Subcutaneous adipose tissue (tissue), 4 donors: Measurements from ENCODE around the gene HES1. TPM values are rescaled to one million over a fixed set of nuclear protein-coding genes. Genes with fewer than 3 reads are reported as not detected.

ENCODE experiments used
- small RNA-seq: library from RNA; depleted of rRNA; stranded (forward); fragments of <200 nt; gene quantifications from one replicate; pipeline ENCODE3, GENCODE V24; 2016
- total RNA-seq, 4 donors: library from RNA; depleted of rRNA; stranded (reverse); fragments of >200 nt; gene quantifications; one replicate each; pipeline ENCODE4 v1.1.0, GENCODE V29; 2016
- TF ChIP-seq, protein P1 (sequence below): fragments of 450-650 bp; IDR thresholded peaks from one replicate; pipeline ENCODE4 v1.5.1; 2016; ENCODE audit warnings: low read depth, mild to moderate bottlenecking, control low read depth, antibody characterized with exemption, moderate library complexity

The HES1 gene
- total RNA-seq, 4 donors from 2014 or later: 12.1 to 29.3 (median 23.4) TPM

DNA sequence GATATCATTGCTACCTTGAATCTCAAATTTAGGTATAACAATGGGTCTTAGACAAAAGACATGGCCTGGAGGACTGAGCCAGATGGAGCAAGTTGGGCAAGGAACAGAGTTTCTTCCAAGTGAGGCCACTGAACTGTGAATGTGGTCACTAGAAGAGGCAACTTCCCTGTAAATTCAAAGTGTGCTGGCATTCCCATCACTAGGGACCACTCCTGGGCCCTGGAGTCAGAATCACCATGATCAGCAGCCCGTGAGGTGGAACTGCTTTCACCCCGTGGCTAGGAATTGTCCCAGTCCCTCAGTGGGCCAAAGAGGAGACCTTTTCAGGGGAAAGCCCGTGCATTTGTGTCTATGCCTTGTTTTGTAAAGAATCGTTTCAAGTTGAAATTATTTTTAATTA is 47.3 kb downstream of the HES1 start:
- TF ChIP-seq, protein P1, sequence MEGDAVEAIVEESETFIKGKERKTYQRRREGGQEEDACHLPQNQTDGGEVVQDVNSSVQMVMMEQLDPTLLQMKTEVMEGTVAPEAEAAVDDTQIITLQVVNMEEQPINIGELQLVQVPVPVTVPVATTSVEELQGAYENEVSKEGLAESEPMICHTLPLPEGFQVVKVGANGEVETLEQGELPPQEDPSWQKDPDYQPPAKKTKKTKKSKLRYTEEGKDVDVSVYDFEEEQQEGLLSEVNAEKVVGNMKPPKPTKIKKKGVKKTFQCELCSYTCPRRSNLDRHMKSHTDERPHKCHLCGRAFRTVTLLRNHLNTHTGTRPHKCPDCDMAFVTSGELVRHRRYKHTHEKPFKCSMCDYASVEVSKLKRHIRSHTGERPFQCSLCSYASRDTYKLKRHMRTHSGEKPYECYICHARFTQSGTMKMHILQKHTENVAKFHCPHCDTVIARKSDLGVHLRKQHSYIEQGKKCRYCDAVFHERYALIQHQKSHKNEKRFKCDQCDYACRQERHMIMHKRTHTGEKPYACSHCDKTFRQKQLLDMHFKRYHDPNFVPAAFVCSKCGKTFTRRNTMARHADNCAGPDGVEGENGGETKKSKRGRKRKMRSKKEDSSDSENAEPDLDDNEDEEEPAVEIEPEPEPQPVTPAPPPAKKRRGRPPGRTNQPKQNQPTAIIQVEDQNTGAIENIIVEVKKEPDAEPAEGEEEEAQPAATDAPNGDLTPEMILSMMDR: no peak

DNA sequence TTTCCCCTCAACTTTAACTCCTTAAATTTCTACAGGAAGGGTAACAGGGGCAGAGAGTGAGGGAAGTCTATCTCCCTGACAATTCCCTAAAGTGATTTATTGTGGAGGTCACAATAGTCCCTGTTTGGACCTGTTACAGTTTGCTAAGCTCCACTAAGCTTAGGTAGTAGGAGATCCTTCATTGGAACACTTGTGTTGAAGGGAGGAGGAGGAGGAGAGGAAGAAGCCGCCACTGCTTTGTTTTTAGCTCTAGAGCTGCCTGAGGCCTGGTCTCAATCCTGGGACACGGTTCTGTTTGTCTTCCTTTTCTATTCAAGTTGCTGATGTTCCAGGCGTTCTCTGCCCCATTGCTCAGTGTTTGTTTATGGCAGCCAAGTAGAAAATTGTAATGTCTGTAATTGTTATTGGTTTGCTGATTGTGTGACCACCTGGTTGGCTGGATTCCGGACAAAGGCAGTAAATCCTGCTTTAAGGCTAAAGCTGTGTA is 48.4 kb downstream of the HES1 start:
- TF ChIP-seq, protein P1: no peak

DNA sequence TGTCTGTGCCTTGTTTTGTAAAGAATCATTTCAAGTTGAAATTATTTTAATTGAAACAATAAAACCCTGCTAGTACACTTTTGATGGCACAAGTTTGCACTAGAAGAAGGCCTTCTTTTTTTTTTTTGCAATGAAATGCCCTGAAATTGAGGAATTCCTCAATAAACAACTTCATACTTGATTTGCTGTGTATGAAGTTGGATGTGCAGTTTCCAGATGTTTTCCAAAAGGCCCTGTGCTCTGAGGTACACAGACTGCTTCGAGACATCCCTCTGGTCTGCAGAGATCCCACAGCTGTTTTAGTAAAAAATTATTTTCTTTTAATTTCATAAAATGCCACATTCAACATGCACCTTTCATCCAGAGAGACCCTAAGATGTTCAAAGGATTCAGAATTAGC is 48.9 kb downstream of the HES1 start:
- TF ChIP-seq, protein P1: no peak

DNA sequence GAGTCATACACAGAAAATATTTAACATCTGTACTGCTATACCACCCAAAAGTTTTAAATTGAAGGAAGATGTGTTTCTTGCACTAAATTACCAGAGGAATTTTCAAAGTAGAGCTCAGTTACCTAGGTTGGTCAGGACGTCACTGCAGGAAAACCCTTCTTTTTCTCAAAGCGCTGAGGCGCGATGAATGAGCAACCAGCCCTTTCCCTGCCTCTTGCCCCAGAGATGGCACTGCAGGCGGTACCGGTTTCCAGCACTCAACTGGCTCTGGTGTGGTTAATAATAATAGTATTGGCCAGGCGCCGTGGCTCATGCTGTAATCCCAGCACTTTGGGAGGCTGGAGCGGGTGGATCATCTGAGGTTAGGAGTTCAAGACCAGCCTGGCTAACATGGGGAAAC is 49.3 kb downstream of the HES1 start:
- TF ChIP-seq, protein P1: no peak

DNA sequence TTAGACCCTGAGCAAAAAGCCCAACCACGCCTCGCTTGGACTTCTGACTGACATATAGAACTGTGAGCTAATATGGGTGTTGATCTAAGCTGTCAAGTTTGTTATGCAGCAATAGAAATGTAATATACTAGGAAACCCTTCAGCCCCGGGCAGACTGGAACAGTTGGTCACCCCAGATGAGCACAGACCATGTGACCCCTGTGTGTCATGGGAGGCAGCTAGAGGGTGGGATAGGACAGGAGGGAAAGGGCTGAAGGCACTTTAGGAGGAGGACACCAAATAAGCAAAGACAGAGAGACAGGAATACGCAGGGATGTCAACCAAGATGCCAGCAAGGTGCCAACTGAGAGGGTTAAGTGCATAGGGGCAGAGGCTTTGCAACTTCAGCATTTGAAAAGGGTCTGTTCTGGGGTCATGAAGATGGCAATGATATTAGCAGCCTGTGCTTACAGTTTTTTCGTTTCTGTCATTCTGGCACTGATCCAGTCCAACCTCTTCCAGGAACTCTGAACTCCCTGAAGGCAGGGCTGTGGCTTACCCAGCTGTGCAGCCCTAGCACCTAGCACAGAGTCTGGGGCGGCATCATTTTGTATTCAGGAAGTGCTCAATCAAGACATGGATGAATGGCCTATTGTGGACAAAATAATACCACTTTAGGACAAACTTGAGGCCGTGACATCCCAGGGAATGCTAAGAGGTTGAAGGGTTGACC is 51.4 kb downstream of the HES1 start:
- TF ChIP-seq, protein P1: no peak

Small RNA genes lying within 50 kb of the gene (small RNA-seq; reads per million reads assigned to genes)
- not detected for gene RN7SL215P

Other genes with a start within 250 kb of the HES1 start
- under 1 TPM in 2 of 4 donors, not detected in 2; 0.38 to 0.44 TPM for gene CPN2, start 215.2 kb downstream of the HES1 start, total RNA-seq
- gene LRRC15, start 233.6 kb downstream of the HES1 start, total RNA-seq: under 1 TPM in 2 of 4 donors, not detected in 2; under 0.01 to 0.22 TPM